ENCODE results near the gene KCNJ6.

GRCh38 chr21:37631319-37632117 lies 284.7 kb downstream of the KCNJ6 start:
- no peak for TF ChIP-seq CTCF (conservative IDR thresholded peaks at IDR 0.05; ENCODE audit: low read length)
- no peak for TF ChIP-seq EZH2phosphoT487 (IDR thresholded peaks at IDR 0.05; ENCODE audit: borderline replicate concordance, low read depth, low read length)
